Stimulated activated CD4-positive, alpha-beta T cell treated with anti-CD3 and anti-CD28 coated beads, Interleukin-2, amount 100 ng/mL, for 48 hours (primary cell): ENCODE data around the gene TRMT2B.
A peak's percentile ranks its signal among the peaks of the same experiment; 100 is the strongest.
"Not testable (repeated sequence)": the region's sequence is repeated elsewhere in the genome, so short reads cannot be mapped to it uniquely, and the experiment has no call there.

ENCODE experiments used
- DNase-seq, 2 donors: peaks; one replicate each; pipeline ENCODE4 v3.0.0-alpha.2; 2020

Gene TRMT2B

DNA sequence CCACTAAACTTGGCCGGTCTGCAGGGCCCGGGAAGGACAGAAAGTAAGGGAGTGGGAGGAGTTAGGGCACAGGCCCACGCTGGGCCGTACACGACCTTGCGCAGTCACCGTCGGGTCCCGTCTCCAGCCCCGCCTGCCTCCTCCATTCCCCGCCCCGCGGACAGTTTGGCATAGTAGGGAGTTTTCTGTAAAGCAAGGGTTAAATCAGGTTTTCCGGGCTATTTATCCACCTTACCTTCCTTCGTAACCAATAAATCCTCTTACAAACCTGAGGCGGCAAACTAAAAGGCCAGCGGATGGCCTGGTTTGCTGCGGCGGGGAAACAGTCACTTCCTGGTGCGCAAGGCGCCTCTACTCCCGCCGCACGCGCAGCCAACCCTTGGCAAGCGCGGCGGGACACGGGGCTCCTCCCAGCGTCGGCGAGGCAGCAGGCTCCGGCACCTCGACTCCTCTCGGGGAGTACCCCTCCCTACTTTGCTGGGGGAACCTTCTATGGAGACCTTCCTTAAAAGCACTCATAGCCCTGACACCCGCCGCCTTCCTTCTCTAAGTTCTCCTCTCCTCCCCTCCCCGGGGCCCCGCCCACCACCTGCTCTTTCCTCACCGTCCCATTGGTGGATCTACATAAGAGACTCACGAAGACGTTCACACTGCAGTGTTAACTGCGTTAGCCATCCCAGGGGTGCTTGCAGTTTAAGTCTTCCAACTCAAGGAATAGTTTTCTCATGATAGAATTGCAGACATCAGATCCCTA, at the start of gene TRMT2B:
TSS of gene TRMT2B (minus strand) at position 563 of the 754 bp plus-strand sequence. CDS start 9,822 bp downstream, outside the sequence.
- peak; percentile 51 to 57 for DNase-seq

GRCh38 chrX:101097546-101098453, 45.9 kb upstream of the TRMT2B start, which contains the start of gene CENPI:
Gene CENPI, plus strand, starts transcription at chrX:101098204. Its CDS starts 2,867 bp downstream, at chrX:101101071.
- peak; percentile 79 to 81 for DNase-seq

GRCh38 chrX:101091817-101092216, 39.9 kb upstream of the TRMT2B start:
- no peak for DNase-seq

- DNase-seq, result no peak
These were observed 29.3 kb upstream of the TRMT2B start for GRCh38 chrX:101081231-101081630.

GRCh38 chrX:101080326-101081124, 28.6 kb upstream of the TRMT2B start:
- no peak for DNase-seq

GRCh38 chrX:101079736-101080270, 27.9 kb upstream of the TRMT2B start:
- DNase-seq, result no peak

- DNase-seq, result no peak
These were observed 27.0 kb upstream of the TRMT2B start, which contains the start of gene TMEM35A for GRCh38 chrX:101078716-101079598. Gene TMEM35A, plus strand, starts transcription at chrX:101078879. Its CDS starts 124 bp downstream, at chrX:101079003.

- DNase-seq, result no peak
These were observed 19.7 kb upstream of the TRMT2B start for GRCh38 chrX:101071582-101071981.

DNA sequence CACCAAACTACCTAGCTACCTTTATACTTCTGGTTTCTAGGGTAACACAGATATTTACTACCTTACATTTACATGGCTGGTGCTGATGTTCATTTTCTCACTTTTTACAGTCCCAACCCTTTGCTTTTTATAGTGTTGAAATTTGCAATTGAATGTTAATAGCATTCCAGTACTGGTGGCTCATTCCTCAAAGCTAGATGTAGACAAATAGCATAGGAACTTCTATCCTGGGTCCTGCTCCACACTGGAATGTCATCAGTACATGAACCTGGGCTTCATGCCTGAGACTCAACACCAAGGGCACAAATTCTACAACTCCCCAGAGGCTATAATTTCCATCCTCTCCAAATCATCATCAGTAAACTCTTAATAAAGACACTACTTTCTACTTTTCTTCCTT, 10.3 kb upstream of the TRMT2B start:
- DNase-seq, result no peak

DNA sequence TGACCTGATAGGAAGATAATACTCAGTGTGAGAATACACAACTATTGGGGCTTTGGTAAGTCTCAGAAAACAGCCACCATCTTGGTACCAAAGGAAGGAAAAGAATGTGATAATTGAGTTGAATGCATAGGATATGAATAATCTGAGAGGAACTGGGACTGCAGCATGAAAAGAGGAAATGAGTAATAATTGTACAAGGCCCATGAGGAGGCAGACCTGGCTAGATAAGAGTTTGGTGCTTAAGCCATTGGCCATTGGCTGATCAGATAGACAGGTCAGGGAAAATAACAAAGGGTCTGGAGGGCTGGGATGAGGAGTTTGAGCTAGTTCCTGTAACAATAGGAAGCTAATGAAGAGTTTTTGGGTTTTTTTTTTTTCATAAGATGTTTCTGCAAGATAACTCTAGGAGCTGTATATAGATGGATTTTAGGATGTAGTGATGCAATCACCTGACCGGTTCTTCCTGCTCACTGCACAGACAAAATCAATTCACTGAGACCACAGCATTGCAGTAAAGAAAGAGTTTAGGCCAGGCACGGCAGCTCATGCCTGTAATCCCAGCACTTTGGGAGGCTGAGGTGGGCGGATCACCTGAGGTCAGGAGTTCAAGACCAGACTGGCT, 5.3 kb upstream of the TRMT2B start:
- no peak for DNase-seq

DNA sequence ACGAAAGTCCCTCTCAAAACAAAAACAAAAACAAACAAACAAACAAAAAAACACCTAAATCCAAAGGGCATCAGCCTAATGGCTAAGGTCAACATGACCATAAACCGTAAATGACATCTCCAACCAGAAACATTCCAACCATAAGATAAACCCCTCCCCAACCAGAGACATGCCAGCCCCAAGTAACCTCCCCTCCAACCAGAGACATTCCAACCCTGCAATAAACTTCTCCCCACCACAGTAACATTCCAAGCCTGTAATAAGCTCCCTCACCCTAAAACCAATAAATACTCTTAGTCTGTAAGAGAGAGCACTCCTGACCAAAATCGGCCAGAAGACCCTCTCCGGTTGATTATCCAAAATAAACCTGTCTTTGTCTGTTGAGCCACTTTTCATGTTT, 4.6 kb upstream of the TRMT2B start:
- DNase-seq, result not testable (repeated sequence)

DNA sequence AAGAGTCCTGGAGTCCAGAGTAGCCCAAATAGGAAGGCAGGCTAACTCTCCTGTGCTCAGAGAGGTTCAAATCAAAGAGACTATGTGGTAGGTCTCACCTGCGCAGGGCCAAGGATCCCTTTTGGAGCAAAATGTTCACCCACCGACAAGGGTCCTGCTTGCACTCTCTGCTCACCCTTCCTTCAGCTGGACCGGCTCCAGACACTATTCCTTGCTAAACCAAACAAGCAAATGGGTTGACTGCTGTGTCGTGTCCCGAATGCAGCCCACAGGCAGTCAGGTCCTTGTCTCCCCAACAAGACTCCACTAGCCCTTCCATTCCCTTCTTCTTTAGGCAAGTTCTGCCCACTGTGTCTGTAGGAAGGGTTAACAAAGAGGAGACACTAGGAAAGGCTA, 760 bp downstream of the TRMT2B start:
- peak in 1 of 2 donors; percentile 2 for DNase-seq

DNA sequence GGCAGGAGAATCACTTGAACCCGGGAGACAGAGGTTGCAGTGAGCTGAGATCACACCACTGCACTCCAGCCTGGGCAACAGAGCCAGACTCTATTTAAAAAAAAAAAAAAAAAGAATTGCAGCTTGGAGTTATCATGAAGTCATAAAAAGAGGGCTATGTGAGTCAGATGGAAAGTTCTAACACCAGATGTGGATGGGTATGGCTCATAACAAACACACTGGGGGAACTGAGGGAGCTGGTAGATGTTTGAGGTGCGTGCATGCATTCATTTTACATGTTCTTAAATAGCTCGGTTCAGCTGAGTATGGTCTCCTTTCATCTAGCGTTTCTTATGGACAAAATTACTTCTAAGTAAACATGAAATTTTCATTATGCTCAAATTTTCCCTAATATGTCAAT, 11.7 kb downstream of the TRMT2B start:
- DNase-seq, result no peak

DNA sequence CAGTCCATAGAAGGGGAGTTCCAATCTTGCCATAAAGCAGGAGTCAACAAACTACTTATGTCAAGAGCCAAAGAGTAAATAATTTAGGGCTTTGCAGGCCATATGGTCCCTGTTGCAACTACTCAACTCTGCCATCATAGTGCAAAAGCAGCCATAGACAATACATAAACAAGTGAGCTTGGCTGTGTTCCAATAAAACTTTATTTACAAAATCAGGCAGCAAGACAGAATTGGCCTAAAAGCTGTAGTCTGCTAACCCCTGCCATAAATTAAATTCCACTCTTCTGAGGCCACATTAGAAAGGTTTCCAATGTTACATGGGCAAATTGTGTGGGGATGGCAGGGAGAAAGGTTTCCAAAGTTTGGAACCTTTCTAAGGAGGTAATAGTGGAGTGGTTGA, 14.7 kb downstream of the TRMT2B start:
- no peak for DNase-seq

DNA sequence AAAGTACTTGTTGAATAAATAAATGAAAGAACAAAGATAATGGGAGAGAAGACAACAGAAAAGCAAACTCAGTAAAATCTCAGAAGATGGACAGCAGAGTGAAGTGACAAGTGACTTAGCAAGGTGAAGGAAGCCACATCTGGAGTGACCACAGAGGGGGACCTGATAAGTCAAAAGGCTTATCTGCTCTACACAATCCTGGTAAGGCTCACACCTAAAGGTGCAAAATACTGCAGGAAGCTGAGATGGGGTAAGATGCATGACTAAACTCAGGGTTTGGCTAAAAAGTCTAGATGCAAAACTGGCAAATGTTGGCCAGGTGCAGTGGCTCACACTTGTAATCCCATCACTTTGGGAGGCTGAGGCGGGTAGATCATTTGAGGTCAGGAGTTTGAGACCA, 22.2 kb downstream of the TRMT2B start:
- no peak for DNase-seq

- DNase-seq, result no peak
These were observed 23.3 kb downstream of the TRMT2B start for GRCh38 chrX:101028562-101028961.

- no peak for DNase-seq
These were observed 26.8 kb downstream of the TRMT2B start for GRCh38 chrX:101025126-101025525.

DNA sequence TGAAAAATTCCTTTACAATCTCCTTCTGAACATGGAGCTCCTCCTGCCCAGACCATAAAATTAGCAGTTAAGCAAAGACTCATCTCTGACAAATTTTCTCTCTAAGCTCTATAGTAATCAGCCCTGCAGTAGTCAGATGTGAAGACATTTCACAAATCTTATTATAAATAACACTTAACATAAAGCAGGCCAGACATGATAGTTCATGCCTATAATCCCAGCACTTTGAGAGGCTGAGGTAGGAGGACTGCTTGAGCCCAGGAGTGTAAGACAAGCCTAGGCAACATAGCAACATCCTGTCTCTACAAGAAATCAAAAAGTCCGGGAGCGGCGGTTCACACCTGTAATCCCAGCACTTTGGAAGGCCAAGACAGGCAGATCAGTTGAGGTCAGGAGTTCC, 29.9 kb downstream of the TRMT2B start:
- no peak for DNase-seq

DNA sequence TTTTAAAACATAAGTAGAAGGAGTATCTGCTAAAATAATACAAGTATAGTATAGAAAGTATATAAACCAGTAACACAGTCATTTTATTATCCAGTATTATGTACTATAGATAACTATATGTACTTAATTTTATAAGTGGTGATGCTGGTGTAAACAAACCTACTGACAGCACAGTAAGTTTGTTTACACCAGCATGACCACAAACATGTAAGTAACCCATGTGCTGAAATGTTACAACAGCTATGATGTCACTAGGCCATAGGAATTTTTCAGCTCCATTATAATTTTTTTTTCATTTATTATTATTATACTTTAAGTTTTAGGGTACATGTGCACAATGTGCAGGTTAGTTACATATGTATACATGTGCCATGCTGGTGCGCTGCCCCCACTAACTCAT, 39.9 kb downstream of the TRMT2B start:
- DNase-seq, result not testable (repeated sequence)

DNA sequence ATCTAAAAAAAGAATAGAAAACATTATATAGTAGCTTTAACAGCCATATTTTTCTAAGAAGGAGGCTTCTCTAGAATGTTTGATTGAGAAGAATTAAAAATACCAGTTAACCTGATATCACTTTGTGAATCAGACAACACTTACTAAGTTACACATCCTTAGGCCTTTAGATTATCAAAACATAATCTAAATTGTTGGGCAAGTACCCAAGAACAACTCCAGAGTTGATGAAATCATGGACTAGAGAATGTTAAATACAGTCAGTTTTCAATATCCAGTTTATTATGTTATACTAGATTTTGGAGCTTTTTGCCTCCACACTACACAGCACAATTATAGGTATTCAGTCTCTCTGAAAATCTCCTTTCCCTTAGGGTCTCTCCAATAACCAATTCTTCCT, 42.8 kb downstream of the TRMT2B start:
- no peak for DNase-seq

DNA sequence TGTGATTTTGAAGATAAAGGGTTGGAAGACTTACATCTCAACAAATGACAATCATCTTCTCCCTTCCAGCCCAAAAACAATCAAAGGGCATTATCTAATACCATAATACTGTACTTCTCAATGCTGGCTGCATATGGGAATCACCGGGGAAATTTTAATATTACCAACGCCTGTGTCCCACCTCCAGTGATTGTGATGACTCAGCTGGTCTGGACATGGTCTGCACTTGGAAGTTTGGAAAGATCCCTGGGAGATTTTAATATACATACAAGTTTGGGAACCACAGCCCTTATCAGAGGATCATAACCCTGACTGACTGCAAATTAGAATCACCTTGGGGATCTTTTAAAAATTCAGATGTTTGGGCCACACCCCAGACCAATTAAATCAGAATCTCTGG, 52.5 kb downstream of the TRMT2B start:
- DNase-seq, result no peak
